ENCODE data around the gene CHERP. TPM values are rescaled to one million over a fixed set of nuclear protein-coding genes. Genes with fewer than 3 reads are reported as not detected.
A peak's percentile ranks its signal among the peaks of the same experiment; 100 is the strongest.
"Not testable (repeated sequence)": the region's sequence is repeated elsewhere in the genome, so short reads cannot be mapped to it uniquely, and the experiment has no call there.

Gene CHERP
- total and polyA plus RNA-seq, 2 experiments from 2014 or later: 31.6 to 41.2 TPM

GRCh38 chr19:16514383-16515019 lies 27.7 kb downstream of the CHERP start:
- Mint-ChIP-seq H3K4me3 (no peak overlapping the region), H3K36me3 (ENCODE audit: low read depth) (peaks cover 32% of the 10 kb centered on the region), H3K27ac (no peak overlapping the region), H3K4me1 (no peaks in the 10 kb centered on the region), H3K9me3 (no peaks in the 10 kb centered on the region; the same call in 2 of the 3 replicates), H3K27me3 (ENCODE audit: insufficient read depth, low read depth, poor library complexity) (peaks cover 5% of the 10 kb centered on the region)
- Histone ChIP-seq H3K27me3 (ENCODE audit: insufficient read depth) (no peaks in the 10 kb centered on the region), H3K79me2 (replicated peaks; ENCODE audit: insufficient read depth) (no peaks in the 10 kb centered on the region), H3K4me1 (ENCODE audit: insufficient read depth) (no peaks in the 10 kb centered on the region), H3K4me2 (no peak overlapping the region), H4K20me1 (replicated peaks; ENCODE audit: insufficient read depth) (peaks cover under 1% of the 10 kb centered on the region; the same call in 1 of the 2 replicates), H3K27ac (ENCODE audit: low read depth) (0 out of 2 replicates have a peak overlapping the region, but pooled peaks have one; percentile 66), H3K9me2 (ENCODE audit: insufficient read depth) (no peaks in the 10 kb centered on the region), H3K4me3 (no peak overlapping the region), H2AFZ (no peak overlapping the region), H3F3A (replicated peaks; ENCODE audit: low read depth) (peaks cover 15% of the 10 kb centered on the region; the same call in 1 of the 2 replicates), H3K36me3 (ENCODE audit: insufficient read depth) (peaks cover 11% of the 10 kb centered on the region)
- DNase-seq (ENCODE audit: low spot score) (peak; percentile 68), ATAC-seq (peak; percentile 87)
- TF ChIP-seq ZNF462 (CRISPR knock-in tag; IDR thresholded peaks at IDR 0.05) (no peak), CTCF (conservative IDR thresholded peaks at IDR 0.05; ENCODE audit: low read depth in 2 of 2) (peak in 1 of 2 experiments; percentile 55; a peak in 3 of 4 replicates)

GRCh38 chr19:16512611-16513010 lies 29.6 kb downstream of the CHERP start:
- not testable (repeated sequence) for H3K4me1 ChIP-seq (ENCODE audit: insufficient read depth); H3K9me2 ChIP-seq (ENCODE audit: insufficient read depth); H3K27me3 Mint-ChIP-seq (ENCODE audit: insufficient read depth, low read depth, poor library complexity); H3K4me2 ChIP-seq; H3K4me3 ChIP-seq; H4K20me1 ChIP-seq (replicated peaks; ENCODE audit: insufficient read depth); ATAC-seq; H2AFZ ChIP-seq; H3K27ac Mint-ChIP-seq; DNase-seq (ENCODE audit: low spot score); H3K36me3 ChIP-seq (ENCODE audit: insufficient read depth); H3K27me3 ChIP-seq (ENCODE audit: insufficient read depth); H3K79me2 ChIP-seq (replicated peaks; ENCODE audit: insufficient read depth); H3K4me3 Mint-ChIP-seq; H3K27ac ChIP-seq (ENCODE audit: low read depth); H3F3A ChIP-seq (replicated peaks; ENCODE audit: low read depth); H3K4me1 Mint-ChIP-seq; H3K9me3 Mint-ChIP-seq
- peaks cover 19% of the 10 kb centered on the region for H3K36me3 Mint-ChIP-seq (ENCODE audit: low read depth)

Measured in GM23338 (cell line).